GM19043 (cell line): ENCODE data around the gene CMC2.

ENCODE experiments used
- ATAC-seq: cut with Tn5 transposase; IDR thresholded peaks from one replicate; pipeline ENCODE4 v1.9.1; 2021; ENCODE audit warnings: low read depth; ENCODE audit not compliant: unreplicated experiment

The CMC2 gene

DNA sequence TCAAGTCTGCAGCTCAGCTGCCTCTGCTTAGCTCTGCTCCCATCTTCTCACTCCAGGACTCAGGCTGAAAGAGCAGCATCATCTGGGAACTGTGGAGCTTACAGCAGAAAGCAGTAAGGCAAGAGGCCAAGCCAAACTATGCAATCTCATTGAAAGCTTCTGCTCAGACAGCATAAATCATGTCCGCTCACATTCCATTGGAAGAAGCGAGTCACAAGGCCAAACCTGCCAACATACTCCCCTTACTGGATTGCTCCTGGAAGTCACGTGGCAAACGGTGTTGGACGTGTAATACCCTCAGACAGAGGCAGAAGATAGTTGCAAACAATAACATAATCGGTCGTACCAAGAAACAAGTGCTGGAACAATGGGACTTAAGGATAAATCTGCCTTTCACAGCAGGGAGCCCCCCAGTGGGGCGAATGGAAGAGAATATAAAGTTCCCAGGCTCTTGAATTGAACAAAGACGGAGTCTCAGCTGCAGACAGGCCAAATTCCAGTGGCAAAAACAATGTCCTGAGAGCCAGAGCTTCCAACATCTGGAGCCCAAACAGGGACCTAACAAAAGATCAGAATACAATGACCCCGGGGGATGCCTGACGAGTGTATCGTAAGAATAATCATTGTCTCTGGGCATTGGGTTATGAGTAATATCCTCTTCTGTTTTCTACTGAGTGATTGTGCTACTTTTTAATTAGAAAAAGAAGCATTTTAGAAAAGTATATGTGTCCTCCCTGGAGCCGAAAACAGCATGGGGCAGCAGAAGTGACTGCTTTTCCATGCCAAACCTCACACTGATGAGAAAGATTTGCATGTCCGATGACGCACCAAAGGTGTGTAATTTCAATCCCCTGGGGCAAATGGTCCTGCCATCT is 68.4 kb downstream of the CMC2 start:
- ATAC-seq = no peak

DNA sequence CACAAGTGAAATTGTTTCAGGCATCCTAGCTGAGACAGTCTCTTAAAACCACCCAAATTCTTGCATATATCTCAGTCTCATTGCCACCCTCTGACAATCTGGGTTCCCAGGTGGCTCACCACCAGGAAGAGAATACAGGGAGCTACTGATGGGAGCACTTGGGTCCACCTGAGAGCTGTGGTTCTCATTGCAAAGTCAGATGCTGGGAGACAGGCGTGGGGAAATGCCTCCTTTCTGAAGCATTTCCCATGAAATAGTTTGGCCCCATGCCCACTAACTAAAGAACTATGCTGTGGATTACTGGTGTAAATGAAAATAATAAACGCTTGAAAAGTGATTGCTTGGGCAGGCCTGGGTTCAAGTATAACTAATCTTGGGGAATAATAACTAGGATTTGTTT is 70.3 kb downstream of the CMC2 start:
- no peak for ATAC-seq

DNA sequence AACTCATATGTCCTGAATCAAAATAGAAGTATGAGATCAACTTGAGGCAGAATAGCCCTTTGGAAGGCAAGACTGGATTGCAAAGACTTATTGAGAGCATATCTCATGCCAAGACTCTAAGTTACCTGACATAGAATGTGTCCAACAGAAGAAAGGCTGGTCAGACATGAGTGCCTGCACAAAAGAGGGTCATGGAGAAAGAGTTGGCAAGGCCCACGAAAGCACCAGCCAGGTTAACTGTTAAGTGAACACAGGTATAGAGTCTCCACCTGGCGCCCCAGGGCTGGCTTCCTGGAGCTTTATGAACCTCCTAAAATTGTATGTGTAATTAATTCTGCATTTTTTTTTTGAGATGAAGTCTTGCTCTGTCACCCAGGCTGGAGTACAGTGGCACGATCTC is 71.0 kb downstream of the CMC2 start:
- ATAC-seq = no peak

DNA sequence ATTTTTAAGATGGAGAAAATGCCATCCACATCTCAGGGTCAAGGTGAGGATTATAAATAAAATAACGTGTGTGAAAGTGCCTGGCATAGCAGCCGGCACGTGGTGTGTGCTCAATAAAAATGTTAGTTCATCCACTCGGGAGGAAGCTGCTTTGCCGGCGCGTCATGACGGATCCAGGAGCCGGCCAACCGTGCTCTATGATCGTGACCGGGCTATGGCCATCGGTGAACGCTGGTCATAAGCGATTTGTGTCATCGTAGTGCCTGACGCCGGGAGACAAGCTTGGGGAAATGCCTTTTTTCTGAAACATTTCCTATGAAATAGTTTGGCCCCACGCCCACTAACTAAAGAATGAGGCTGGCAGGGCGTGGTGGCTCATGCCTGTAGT is 74.0 kb downstream of the CMC2 start:
- ATAC-seq = no peak

DNA sequence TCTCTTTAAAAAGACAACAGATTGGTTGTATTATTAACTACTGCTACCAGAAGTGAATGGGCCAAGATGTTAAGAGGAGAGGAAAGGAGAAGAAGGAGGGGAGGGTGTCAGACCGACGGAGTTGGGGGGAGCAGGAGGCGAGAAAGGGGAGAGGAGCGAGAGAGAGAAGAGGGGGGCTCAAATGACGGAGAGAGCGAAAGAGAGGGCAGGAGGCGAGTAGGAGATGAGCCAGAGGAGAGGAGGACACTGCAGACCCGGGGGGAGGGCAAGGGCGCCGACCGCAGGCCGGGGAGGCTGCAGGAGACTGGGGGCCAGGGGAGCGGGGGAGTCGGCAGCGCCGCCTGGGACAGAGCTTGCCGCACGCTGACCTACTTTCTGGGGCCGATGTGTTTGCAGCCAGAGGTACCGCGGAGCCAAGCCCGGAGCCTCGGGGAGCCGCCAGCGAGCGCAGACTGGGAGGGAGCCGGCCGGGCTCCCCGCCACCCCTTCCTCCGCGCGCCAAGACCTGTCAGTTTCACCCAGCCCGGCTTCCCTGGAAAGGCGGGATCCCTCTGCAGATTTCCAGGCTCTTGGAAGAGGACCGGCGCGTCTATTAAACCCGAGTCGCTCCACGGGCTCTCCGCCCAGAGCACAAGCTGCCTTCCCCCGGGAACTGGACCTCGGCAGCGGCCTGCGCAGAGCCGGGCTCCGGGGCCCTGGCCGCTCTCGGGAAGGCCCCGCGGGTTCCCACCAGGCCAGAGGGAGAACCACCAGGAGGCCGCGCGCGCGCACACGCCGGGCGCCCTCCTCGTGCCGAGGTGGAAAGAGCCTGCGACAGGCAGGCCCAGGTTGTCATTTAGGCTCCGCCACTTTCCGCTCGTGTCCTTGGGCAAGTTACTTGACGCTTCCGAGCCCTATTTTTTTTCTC is 74.6 kb downstream of the CMC2 start:
- no peak for ATAC-seq

DNA sequence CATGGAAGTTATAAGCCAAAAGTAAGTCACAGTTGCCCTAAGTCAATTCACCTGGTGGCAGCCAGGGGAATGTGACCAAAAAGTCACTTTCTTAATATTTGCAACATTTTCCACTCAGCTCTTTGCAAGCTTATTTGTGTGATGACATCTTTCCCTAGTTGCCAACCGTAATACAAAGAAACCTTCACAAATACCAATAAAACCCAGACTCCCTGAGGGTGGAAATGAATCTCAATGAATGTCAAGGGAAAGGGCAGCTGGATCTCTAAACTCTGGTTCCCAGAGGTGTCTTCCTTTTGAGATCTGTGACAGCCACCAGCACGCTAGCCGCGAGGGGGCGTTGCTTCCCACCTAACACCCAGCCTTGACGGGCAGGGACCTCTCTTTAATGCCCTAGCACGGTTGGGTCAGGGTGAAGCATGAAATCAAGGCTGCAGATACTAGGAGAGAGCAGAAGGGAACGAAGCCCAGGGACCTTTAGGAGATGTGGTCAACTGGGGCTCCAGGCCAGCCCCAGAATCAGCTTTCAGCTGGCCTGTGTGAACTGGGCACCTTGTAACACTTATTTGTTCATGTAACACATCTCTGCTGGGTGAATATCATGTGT is 82.2 kb downstream of the CMC2 start:
- peak; percentile 79 for ATAC-seq

DNA sequence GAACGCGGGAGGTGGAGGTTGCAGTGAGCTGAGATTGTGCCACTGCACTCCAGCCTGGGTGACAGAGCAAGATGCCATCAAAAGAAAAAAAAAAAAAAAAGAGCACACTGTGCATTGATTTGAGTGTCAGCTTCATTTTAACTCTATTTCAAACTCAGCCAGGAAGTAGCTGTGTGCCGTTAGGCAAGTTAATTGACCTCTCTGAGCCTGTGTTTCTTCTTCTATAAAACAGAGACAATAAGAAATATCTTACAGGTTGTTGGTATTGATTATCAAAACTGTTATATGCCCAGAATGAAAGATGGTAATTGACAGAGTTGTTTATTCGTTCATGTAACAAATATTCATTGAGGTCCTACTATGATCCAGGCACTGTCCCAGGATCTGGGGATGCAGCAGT is 83.3 kb downstream of the CMC2 start:
- ATAC-seq = no peak
